ENCODE data around the gene SNRPA1. TPM values are rescaled to one million over a fixed set of nuclear protein-coding genes. Genes with fewer than 3 reads are reported as not detected.
A peak's percentile ranks its signal among the peaks of the same experiment; 100 is the strongest.
"Not testable (repeated sequence)": the region's sequence is repeated elsewhere in the genome, so short reads cannot be mapped to it uniquely, and the experiment has no call there.

Gene SNRPA1
- total RNA-seq (2014; rRNA removed; shearing (Covaris generic)): 139 and 151 TPM in 2 replicates

GRCh38 chr15:101294731-101295606, at the start of gene SNRPA1:
SNRPA1 (minus strand) TSS chr15:101295248; CDS start chr15:101295178, 70 bp downstream.
- peak; percentile 96 to 97 for DNase-seq
- Histone ChIP-seq H3K4me3 (peak within 1 kb of the TSS; percentile 94), H3K27ac (peak within 1 kb of the TSS; percentile 84), H3K4me1 (peaks cover 7% of the 10 kb centered on the region; the same call in 1 of the 2 replicates), H3K36me3 (peaks cover 22% of the 10 kb centered on the region), H3K27me3 (no peaks in the 10 kb centered on the region), H3K9me3 (replicated peaks) (no peaks in the 10 kb centered on the region)

- Histone ChIP-seq H3K27ac (no peak overlapping the region), H3K36me3 (no peaks in the 10 kb centered on the region), H3K9me3 (replicated peaks) (no peaks in the 10 kb centered on the region), H3K4me1 (no peaks in the 10 kb centered on the region), H3K4me3 (no peak overlapping the region), H3K27me3 (0 out of 2 replicates have a peak, but pooled peaks cover 5% of the 10 kb centered on the region)
- no peak for DNase-seq
Observed at GRCh38 chr15:101342056-101342455, 47.0 kb upstream of the SNRPA1 start.

- Histone ChIP-seq H3K4me1 (no peaks in the 10 kb centered on the region), H3K27ac (no peak overlapping the region), H3K4me3 (no peak overlapping the region), H3K9me3 (replicated peaks) (0 out of 2 replicates have a peak, but pooled peaks cover 4% of the 10 kb centered on the region), H3K27me3 (no peaks in the 10 kb centered on the region), H3K36me3 (no peaks in the 10 kb centered on the region)
- DNase-seq: no peak
Observed at GRCh38 chr15:101338502-101339057, 43.5 kb upstream of the SNRPA1 start.

GRCh38 chr15:101337976-101338375, 42.9 kb upstream of the SNRPA1 start:
- H3K9me3 ChIP-seq (replicated peaks): 0 out of 2 replicates have a peak, but pooled peaks cover 4% of the 10 kb centered on the region
- no peak overlapping the region for H3K4me3 ChIP-seq
- no peaks in the 10 kb centered on the region for H3K36me3 ChIP-seq
- no peak for DNase-seq
- H3K27ac ChIP-seq: no peak overlapping the region
- H3K27me3 ChIP-seq: no peaks in the 10 kb centered on the region
- no peaks in the 10 kb centered on the region for H3K4me1 ChIP-seq

GRCh38 chr15:101333907-101334789, 39.1 kb upstream of the SNRPA1 start:
- DNase-seq: peak; percentile 58 to 60
- H3K27ac ChIP-seq: peak overlapping the region; percentile 49; the same call in 1 of the 2 replicates
- not testable (repeated sequence) for H3K27me3 ChIP-seq; H3K4me1 ChIP-seq; H3K9me3 ChIP-seq (replicated peaks); H3K36me3 ChIP-seq
- H3K4me3 ChIP-seq: peak overlapping the region; percentile 55

GRCh38 chr15:101332061-101332467, 37.0 kb upstream of the SNRPA1 start:
- no peak for DNase-seq
- Histone ChIP-seq H3K27ac (no peak overlapping the region), H3K9me3 (replicated peaks) (0 out of 2 replicates have a peak, but pooled peaks cover 4% of the 10 kb centered on the region), H3K27me3 (no peaks in the 10 kb centered on the region), H3K4me1 (no peaks in the 10 kb centered on the region; the same call in 1 of the 2 replicates), H3K4me3 (no peak overlapping the region), H3K36me3 (no peaks in the 10 kb centered on the region)

- Histone ChIP-seq H3K27me3 (no peaks in the 10 kb centered on the region), H3K9me3 (replicated peaks) (no peaks in the 10 kb centered on the region), H3K4me1 (peaks cover 10% of the 10 kb centered on the region), H3K36me3 (no peaks in the 10 kb centered on the region), H3K27ac (no peak overlapping the region), H3K4me3 (no peak overlapping the region)
- no peak for DNase-seq
Observed at GRCh38 chr15:101329867-101330380, 34.9 kb upstream of the SNRPA1 start.

GRCh38 chr15:101329309-101329863, 34.3 kb upstream of the SNRPA1 start:
- Histone ChIP-seq H3K4me1 (peaks cover 10% of the 10 kb centered on the region), H3K36me3 (no peaks in the 10 kb centered on the region), H3K9me3 (replicated peaks) (no peaks in the 10 kb centered on the region), H3K27me3 (no peaks in the 10 kb centered on the region), H3K4me3 (no peak overlapping the region), H3K27ac (no peak overlapping the region)
- DNase-seq: no peak

- Histone ChIP-seq H3K27ac (no peak overlapping the region), H3K27me3 (no peaks in the 10 kb centered on the region), H3K9me3 (replicated peaks) (no peaks in the 10 kb centered on the region), H3K36me3 (no peaks in the 10 kb centered on the region), H3K4me1 (peaks cover 10% of the 10 kb centered on the region), H3K4me3 (no peak overlapping the region)
- no peak for DNase-seq
Observed at GRCh38 chr15:101328001-101328400, 33.0 kb upstream of the SNRPA1 start.

GRCh38 chr15:101327147-101327740, 32.2 kb upstream of the SNRPA1 start:
- peak in 1 of 2 experiments; percentile 39 for DNase-seq
- H3K27me3 ChIP-seq: no peaks in the 10 kb centered on the region
- peak overlapping the region; percentile 33 for H3K4me3 ChIP-seq
- H3K27ac ChIP-seq: peak overlapping the region; percentile 12; the same call in 1 of the 2 replicates
- H3K36me3 ChIP-seq: no peaks in the 10 kb centered on the region
- H3K4me1 ChIP-seq: peaks cover 10% of the 10 kb centered on the region
- H3K9me3 ChIP-seq (replicated peaks): no peaks in the 10 kb centered on the region

- peak; percentile 73 to 81 for DNase-seq
- peak overlapping the region; percentile 33 for H3K4me3 ChIP-seq
- H3K9me3 ChIP-seq (replicated peaks): no peaks in the 10 kb centered on the region
- H3K27ac ChIP-seq: peak overlapping the region; percentile 12; the same call in 1 of the 2 replicates
- no peaks in the 10 kb centered on the region for H3K36me3 ChIP-seq
- peaks cover 10% of the 10 kb centered on the region for H3K4me1 ChIP-seq
- H3K27me3 ChIP-seq: no peaks in the 10 kb centered on the region
Observed at GRCh38 chr15:101326462-101327146, 31.6 kb upstream of the SNRPA1 start.

GRCh38 chr15:101326026-101326315, 30.9 kb upstream of the SNRPA1 start:
- no peak overlapping the region; the same call in 1 of the 2 replicates for H3K4me3 ChIP-seq
- no peaks in the 10 kb centered on the region for H3K9me3 ChIP-seq (replicated peaks)
- peaks cover 10% of the 10 kb centered on the region for H3K4me1 ChIP-seq
- H3K27ac ChIP-seq: no peak overlapping the region
- no peaks in the 10 kb centered on the region for H3K36me3 ChIP-seq
- no peaks in the 10 kb centered on the region for H3K27me3 ChIP-seq
- DNase-seq: no peak

GRCh38 chr15:101325263-101326025, 30.4 kb upstream of the SNRPA1 start:
- Histone ChIP-seq H3K27ac (no peak overlapping the region), H3K9me3 (replicated peaks) (no peaks in the 10 kb centered on the region), H3K27me3 (no peaks in the 10 kb centered on the region), H3K4me3 (no peak overlapping the region), H3K36me3 (no peaks in the 10 kb centered on the region), H3K4me1 (peaks cover 10% of the 10 kb centered on the region)
- no peak for DNase-seq
